ENCODE measurements around the gene RASGRF1. TPM values are rescaled to one million over a fixed set of nuclear protein-coding genes. Genes with fewer than 3 reads are reported as not detected.

Gene RASGRF1
- total RNA-seq, 3 donors from 2014 or later: 0.22 to 0.35 TPM; not detected in 1

DNA sequence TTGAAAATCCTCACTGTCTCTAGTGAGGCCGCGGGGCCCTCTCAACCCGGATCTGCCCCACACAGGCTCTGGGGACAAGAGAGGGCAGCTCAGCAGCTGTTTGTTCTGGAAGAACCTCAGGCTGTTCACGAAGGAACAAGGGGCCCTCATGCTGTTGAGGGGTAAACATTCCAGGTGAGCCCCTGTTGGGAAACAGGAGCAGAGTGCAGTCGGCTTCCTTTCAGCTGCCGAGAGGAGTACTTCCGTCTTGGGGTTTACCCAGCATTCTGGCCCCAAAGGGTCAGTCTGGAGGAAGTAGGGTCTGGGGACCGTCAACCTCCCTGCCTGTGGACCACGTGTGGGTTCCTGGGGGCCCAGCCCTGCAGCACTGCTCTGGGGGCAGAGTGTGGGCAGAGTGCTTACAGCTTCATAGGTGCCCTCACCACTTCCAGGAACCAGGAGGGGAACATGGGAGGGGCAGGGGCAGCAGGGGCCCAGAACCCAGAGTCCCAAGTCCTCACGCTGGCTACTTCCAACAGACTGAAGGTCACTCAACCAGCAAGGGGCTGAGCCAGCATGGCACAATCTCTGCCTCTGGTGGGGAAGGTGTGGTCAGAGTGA is 96.5 kb downstream of the RASGRF1 start:
- H3K4me3 ChIP-seq: no peak overlapping the region
- DNase-seq: no peak
- intact Hi-C loops (cut with DNase I, micrococcal nuclease): no loop called here
- ATAC-seq: no peak
- no peaks in the 10 kb centered on the region for H3K4me1 ChIP-seq (ENCODE audit: low read depth)
- no peaks in the 10 kb centered on the region for H3K9me3 ChIP-seq
- no peaks in the 10 kb centered on the region for H3K36me3 ChIP-seq (ENCODE audit: low read depth)
- TF ChIP-seq, protein P1, sequence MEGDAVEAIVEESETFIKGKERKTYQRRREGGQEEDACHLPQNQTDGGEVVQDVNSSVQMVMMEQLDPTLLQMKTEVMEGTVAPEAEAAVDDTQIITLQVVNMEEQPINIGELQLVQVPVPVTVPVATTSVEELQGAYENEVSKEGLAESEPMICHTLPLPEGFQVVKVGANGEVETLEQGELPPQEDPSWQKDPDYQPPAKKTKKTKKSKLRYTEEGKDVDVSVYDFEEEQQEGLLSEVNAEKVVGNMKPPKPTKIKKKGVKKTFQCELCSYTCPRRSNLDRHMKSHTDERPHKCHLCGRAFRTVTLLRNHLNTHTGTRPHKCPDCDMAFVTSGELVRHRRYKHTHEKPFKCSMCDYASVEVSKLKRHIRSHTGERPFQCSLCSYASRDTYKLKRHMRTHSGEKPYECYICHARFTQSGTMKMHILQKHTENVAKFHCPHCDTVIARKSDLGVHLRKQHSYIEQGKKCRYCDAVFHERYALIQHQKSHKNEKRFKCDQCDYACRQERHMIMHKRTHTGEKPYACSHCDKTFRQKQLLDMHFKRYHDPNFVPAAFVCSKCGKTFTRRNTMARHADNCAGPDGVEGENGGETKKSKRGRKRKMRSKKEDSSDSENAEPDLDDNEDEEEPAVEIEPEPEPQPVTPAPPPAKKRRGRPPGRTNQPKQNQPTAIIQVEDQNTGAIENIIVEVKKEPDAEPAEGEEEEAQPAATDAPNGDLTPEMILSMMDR (IDR thresholded peaks at IDR 0.05): no peak

DNA sequence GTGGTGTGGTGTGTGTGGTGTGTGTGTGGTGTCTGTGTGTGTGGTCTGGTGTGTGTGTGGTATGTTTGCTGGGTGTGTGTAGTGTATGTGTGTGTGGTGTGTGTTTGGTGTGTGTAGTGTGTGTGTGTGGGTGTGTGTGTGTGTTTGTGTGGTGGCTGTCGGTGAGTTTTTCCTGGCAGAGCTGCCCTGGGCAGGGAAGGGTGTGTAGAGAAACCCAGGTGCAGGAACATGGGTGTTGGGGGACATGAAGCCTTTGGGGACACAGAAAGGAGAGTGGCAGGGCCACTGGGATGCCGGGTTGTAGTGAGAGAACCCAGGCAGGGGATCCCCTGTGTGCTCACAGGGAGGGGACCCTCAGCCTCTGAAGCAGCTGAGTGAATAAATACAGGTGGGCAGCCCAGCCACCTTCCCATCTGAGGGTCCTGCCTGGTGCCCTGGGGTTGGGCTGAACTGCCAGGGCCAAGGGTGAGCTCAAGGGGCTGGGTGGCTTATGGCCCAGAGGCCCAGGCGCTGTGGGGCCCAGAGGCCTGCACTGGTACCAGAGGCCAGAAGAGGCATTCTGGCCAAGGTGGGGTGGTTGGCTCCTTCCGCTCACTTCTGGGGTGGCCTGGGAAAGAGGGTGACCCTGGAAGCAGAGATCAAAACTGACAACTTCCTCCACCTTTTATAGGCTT is 97.2 kb downstream of the RASGRF1 start:
- H3K9me3 ChIP-seq: no peaks in the 10 kb centered on the region
- H3K4me1 ChIP-seq (ENCODE audit: low read depth): no peaks in the 10 kb centered on the region
- ATAC-seq (no peak), DNase-seq (no peak)
- H3K36me3 ChIP-seq (ENCODE audit: low read depth): no peaks in the 10 kb centered on the region
- TF ChIP-seq, protein P1 (IDR thresholded peaks at IDR 0.05): no peak
- H3K4me3 ChIP-seq: no peak overlapping the region
- intact Hi-C loops (cut with DNase I, micrococcal nuclease): no loop called here

DNA sequence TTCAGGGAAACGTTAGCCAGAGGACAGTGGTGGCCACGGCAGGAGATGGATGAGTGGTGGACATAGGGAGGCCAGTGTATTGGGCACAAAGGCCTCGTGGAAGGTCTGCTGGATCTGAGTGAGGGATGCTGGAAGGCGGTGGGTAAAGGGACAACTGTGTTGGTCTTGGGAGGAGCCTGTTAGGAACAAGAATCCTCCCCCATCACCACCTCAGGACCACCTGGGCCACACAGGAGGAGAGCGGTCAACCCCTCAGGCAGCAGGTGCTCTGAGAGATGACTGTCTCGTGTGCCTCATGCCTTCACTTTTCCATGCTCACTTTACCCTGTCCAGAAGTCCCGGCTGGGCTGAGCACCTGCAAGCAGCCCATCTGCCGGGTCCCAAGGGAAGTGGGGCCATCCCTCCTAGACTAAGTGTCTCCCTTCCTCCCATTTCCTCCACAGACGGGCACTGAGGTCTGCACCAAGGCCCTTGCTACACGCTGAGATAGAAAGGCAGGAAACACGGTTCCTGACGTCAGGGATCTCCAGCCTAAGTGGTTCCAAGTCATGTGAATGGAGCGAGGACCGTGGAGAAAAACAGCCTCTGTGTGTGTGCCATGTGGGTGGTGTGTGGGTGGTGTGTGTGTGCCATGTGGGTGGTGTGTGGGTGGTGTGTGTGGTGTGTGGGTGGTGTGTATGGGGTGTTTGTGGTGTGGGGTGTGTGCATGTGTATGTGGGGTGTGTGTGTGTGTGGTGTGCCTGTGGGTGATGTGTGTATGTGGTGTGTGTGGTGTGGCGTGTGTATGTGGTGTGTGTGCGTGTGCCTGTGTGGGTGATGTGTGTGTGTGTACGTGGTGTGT is 97.9 kb downstream of the RASGRF1 start:
- TF ChIP-seq, protein P1 (IDR thresholded peaks at IDR 0.05): no peak
- Histone ChIP-seq H3K4me1 (ENCODE audit: low read depth) (no peaks in the 10 kb centered on the region), H3K36me3 (ENCODE audit: low read depth) (no peaks in the 10 kb centered on the region), H3K4me3 (no peak overlapping the region), H3K9me3 (no peaks in the 10 kb centered on the region)
- DNase-seq: peak in 1 of 3 donors; percentile 30
- intact Hi-C loops (cut with DNase I, micrococcal nuclease): no loop called here
- no peak for ATAC-seq

DNA sequence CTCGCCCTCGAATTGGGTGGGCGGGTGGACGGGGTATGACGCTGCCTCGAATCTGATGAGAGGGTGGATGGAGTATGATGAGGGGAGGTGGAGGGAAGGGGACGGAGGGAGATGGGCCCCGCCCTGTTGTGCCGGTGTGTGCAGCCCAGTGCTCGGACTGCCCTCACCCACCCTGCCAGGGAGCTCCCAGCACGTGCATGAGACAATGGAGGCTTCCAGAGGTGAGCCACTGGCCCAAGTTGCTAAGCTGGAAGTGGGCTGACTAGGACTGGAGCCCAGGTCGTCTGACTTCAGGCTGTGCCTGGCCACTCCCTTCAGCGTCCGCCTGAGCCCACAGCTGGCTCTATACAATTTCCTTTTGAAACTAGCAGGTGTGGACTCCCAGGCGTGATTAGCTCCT is 98.7 kb downstream of the RASGRF1 start:
- TF ChIP-seq, protein P1 (IDR thresholded peaks at IDR 0.05): no peak
- Histone ChIP-seq H3K4me1 (ENCODE audit: low read depth) (no peaks in the 10 kb centered on the region), H3K4me3 (no peak overlapping the region), H3K9me3 (no peaks in the 10 kb centered on the region), H3K36me3 (ENCODE audit: low read depth) (no peaks in the 10 kb centered on the region)
- no peak for DNase-seq
- intact Hi-C loops (cut with DNase I, micrococcal nuclease): no loop called here
- peak; percentile 15 for ATAC-seq

DNA sequence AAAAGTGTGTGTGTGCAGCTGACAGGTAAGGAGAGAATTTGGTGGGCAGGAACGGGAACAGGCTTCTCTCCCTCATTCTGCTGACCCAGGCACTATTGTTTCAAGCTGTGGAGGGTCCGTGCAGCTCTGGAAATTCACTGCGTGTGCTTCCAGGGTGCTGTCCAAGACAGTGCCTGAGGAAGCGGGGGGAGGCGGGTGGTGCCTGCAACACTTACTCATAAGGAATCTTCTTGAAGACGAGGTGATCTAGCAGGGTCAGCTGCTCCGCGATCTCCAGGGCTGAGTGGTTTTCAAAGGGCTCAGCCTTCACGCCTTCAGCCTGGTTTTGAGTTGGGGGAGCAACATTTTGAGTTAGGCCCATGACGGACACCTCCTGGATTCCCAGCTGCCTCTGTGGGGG is 99.1 kb downstream of the RASGRF1 start:
- TF ChIP-seq, protein P1 (IDR thresholded peaks at IDR 0.05): no peak
- no peaks in the 10 kb centered on the region for H3K36me3 ChIP-seq (ENCODE audit: low read depth)
- H3K9me3 ChIP-seq: no peaks in the 10 kb centered on the region
- no peak for ATAC-seq
- intact Hi-C loops (cut with DNase I, micrococcal nuclease): no loop called here
- DNase-seq: no peak
- no peak overlapping the region for H3K4me3 ChIP-seq
- H3K4me1 ChIP-seq (ENCODE audit: low read depth): no peaks in the 10 kb centered on the region
